ENCODE results near the gene ZFP36.
"Not testable (repeated sequence)": the region's sequence is repeated elsewhere in the genome, so short reads cannot be mapped to it uniquely, and the experiment has no call there.

The ZFP36 gene, protein sequence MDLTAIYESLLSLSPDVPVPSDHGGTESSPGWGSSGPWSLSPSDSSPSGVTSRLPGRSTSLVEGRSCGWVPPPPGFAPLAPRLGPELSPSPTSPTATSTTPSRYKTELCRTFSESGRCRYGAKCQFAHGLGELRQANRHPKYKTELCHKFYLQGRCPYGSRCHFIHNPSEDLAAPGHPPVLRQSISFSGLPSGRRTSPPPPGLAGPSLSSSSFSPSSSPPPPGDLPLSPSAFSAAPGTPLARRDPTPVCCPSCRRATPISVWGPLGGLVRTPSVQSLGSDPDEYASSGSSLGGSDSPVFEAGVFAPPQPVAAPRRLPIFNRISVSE
- 41.4 to 151 reads per million in 2 experiments for total RNA-seq

GRCh38 chr19:39406656-39407409, at the start of gene ZFP36:
Gene ZFP36, plus strand, starts transcription at chr19:39406847. Its CDS starts 58 bp downstream, at chr19:39406905.
- DNase-seq (ENCODE audit: low read depth) = peak; percentile 85

DNA sequence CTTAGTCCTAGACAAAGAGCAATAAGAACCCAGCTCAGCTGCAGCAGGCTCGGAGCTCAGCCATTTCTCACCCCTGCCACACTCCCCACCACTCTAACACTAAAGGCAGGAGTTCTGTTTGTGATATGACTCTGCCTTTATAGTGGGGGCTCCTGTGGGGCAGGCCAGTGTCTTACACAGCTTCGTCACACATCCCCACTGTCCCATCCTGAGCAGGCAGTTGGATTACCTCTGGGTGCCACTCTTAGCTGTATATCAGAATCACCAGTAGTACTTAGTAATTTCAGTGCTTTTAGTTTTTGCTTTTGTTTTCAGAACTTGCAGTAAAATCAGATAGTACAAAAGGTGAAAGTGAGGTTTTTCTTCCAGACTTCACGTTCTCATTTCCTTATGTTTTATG, 47.6 kb upstream of the ZFP36 start:
- no peak for DNase-seq (ENCODE audit: low read depth)

GRCh38 chr19:39360599-39360998, 46.0 kb upstream of the ZFP36 start:
- DNase-seq (ENCODE audit: low read depth) = no peak

- no peak for DNase-seq (ENCODE audit: low read depth)
These were observed 43.7 kb upstream of the ZFP36 start for GRCh38 chr19:39362682-39363657.

- DNase-seq (ENCODE audit: low read depth) = no peak
These were observed 42.7 kb upstream of the ZFP36 start for GRCh38 chr19:39363901-39364457.

- DNase-seq (ENCODE audit: low read depth) = no peak
These were observed 41.1 kb upstream of the ZFP36 start for GRCh38 chr19:39365531-39365930.

DNA sequence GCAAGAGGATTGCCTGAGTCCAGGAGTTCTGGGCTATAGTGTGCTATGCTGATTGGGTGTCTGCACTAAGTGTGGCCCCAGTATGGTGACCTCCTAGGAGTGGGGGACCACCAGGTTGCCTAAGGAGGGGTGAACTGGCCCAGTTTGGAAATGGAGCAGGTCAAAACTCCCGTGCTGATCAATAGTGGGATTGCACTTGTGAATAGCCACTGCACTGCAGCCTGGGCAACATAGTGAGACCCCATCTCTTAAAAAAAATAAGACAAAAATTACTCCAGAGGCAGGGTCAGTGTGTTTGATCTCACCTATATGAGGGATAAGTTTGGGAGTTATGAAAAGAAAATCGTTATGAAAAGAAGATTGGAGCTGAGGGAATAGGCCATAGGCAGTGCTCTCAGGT, 37.4 kb upstream of the ZFP36 start:
- no peak for DNase-seq (ENCODE audit: low read depth)

- no peak for DNase-seq (ENCODE audit: low read depth)
These were observed 35.9 kb upstream of the ZFP36 start for GRCh38 chr19:39370735-39371134.

DNA sequence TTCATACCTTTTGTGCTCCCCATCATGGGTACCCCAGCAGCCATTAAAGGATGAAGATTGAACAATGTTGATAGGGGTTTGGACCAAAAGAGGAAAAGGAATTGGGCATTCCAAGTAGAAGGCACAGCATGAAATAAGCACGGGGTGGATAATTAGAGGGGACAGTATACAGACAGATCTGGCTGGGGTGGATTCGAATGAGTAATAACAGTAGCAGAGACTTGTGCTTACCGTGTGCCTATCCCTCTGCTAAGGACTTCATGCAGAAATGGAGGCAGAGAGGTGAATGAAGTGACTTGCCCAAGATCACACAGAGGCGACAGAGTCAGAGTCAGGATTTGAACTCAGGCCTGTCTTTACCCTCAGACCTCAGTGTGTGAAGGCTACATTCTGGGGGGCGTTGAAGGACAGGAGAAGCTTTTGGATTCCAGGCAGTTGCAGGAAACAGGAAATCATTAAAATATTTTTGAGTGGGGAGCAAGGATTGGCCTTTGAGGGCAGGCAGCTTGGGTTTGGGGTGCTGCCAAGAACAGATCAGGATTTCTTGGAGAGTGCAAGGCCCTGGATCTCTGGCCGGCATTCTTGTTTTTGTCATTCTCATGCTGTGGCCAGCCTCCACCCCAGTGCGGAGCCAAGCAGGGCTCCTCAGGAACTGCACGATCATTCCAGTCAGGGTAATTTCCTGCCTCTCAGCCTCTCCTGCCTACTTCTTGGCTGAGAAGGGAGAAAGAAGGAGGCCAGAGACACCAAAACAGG, 34.4 kb upstream of the ZFP36 start:
- no peak for DNase-seq (ENCODE audit: low read depth)

DNA sequence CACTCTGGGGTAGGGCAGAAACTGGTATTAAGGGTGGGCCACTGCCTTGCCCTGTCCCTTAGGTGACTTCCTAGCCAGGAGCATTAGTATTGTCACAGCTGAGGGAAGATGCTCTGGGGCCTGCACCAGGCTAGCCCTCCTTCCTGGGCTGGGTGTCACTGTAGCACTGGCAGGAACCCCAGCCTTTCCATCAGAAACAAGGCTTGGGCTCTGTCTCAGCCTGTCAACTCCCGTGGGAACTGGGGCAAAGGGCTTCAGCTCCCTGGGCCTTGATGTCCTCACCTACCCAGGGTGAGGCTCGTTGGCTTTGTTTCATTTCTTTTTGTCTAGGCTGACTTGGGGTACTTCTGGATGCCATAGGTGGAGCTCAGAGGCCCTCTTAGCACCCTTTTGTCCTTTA, 33.7 kb upstream of the ZFP36 start:
- no peak for DNase-seq (ENCODE audit: low read depth)

DNA sequence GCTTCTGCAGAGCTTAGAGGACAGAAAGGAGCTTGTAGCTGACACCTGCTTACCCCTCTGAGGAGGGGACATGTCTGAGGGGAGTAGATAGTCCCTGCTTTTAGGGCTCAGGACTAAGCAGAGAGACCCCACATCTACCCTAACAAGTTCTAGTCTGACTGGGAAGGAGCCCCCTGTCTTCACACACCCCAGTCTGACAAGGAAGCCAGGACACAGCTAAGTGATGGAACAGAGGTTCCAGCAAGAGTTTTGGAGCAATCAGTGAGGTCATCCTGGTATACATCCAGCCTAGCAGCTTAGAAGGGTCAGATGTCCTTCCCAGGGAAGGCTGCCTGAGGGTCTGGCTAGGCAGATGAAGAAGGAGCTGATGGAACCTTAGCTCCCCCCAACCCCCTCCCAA, 30.7 kb upstream of the ZFP36 start:
- DNase-seq (ENCODE audit: low read depth) = no peak

GRCh38 chr19:39377373-39378362, 29.0 kb upstream of the ZFP36 start:
- no peak for DNase-seq (ENCODE audit: low read depth)

DNA sequence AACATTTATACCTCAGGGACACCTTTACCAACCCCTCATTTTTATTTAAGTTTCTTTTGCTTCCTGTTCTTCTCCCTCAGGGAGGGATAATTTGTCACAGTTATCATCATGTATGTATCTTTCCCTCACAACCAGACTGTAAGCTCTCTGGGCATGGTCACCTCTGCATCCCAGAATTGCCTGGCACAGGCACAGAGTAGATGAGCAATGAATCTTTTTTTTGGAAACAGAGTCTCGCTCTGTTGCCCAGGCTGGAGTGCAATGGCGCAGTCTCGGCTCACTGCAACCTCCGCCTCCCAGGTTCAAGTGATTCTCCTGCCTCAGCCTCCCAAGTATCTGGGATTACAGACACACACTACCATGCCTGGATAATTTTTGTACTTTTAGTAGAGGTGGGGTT, 27.3 kb upstream of the ZFP36 start:
- not testable (repeated sequence) for DNase-seq (ENCODE audit: low read depth)

- no peak for DNase-seq (ENCODE audit: low read depth)
These were observed 26.7 kb upstream of the ZFP36 start for GRCh38 chr19:39379865-39380396.

GRCh38 chr19:39380521-39381502, 25.8 kb upstream of the ZFP36 start:
- DNase-seq (ENCODE audit: low read depth) = no peak

GRCh38 chr19:39381910-39382611, 24.6 kb upstream of the ZFP36 start:
- no peak for DNase-seq (ENCODE audit: low read depth)

GRCh38 chr19:39382991-39383828, 23.4 kb upstream of the ZFP36 start:
- no peak for DNase-seq (ENCODE audit: low read depth)

All from T follicular helper cell (primary cell).